Measurements from ENCODE around the gene PCDHGA5. TPM values are rescaled to one million over a fixed set of nuclear protein-coding genes. Genes with fewer than 3 reads are reported as not detected.
A peak's percentile ranks its signal among the peaks of the same experiment; 100 is the strongest.
"Not testable (repeated sequence)": the region's sequence is repeated elsewhere in the genome, so short reads cannot be mapped to it uniquely, and the experiment has no call there.

PCDHGA5 gene
- total and polyA plus RNA-seq, 3 donors from 2014 or later, result 1.5 to 12.2 (median 9.4) TPM

- H3K27ac ChIP-seq, result no peak within 1 kb of the TSS
- intact Hi-C loops (cut with DNase I; ENCODE audit: low total_unique reads), result no loop called here
- WGBS, 2 donors, result 9 to 12% methylated on average over 23 to 27 of the region's 27 CpGs
Observed at GRCh38 chr5:141373673-141374317, 9.8 kb downstream of the PCDHGA5 start, which contains the start of gene PCDHGA6. PCDHGA6 (plus strand) TSS chr5:141373891; CDS start chr5:141374084, 193 bp downstream.

GRCh38 chr5:141374627-141375026 is 10.7 kb downstream of the PCDHGA5 start:
- intact Hi-C loops (cut with DNase I; ENCODE audit: low total_unique reads), result no loop called here
- H3K27me3 ChIP-seq, result no peaks in the 10 kb centered on the region
- whole genome bisulfite sequencing, 2 donors, result 48% methylated on average over 12 to 14 of the region's 14 CpGs
- no peak overlapping the region for H3K4me3 ChIP-seq
- no peak overlapping the region for H3K27ac ChIP-seq
- H3K36me3 ChIP-seq (ENCODE audit: low read depth, missing control alignments), result no peaks in the 10 kb centered on the region
- no peaks in the 10 kb centered on the region for H3K9me3 ChIP-seq
- DNase-seq, result no peak
- no peaks in the 10 kb centered on the region for H3K4me1 ChIP-seq
- TF ChIP-seq POLR2A (IDR thresholded peaks at IDR 0.05) (no peak), CTCF (IDR thresholded peaks at IDR 0.05) (no peak)

More at GRCh38 chr5:141373673-141374317, 9.8 kb downstream of the PCDHGA5 start, which contains the start of gene PCDHGA6:
- no peaks in the 10 kb centered on the region for H3K27me3 ChIP-seq
- H3K36me3 ChIP-seq (ENCODE audit: low read depth, missing control alignments), result no peaks in the 10 kb centered on the region
- H3K4me3 ChIP-seq, result no peak within 1 kb of the TSS
- H3K4me1 ChIP-seq, result no peaks in the 10 kb centered on the region
- TF ChIP-seq CTCF (IDR thresholded peaks at IDR 0.05), result peak in 2 of 3 experiments; percentile 18 to 19
- no peak for TF ChIP-seq POLR2A (IDR thresholded peaks at IDR 0.05)
- H3K9me3 ChIP-seq, result no peaks in the 10 kb centered on the region
- no peak for DNase-seq

GRCh38 chr5:141375444-141376155 is 11.6 kb downstream of the PCDHGA5 start:
- peak; percentile 65 for DNase-seq
- WGBS, 2 donors, result 44% methylated on average over 38 of the region's 48 CpGs; no CpG with 5 or more reads in 1 of the 2 donors
- H3K36me3 ChIP-seq (ENCODE audit: low read depth, missing control alignments); H3K27me3 ChIP-seq; H3K27ac ChIP-seq; intact Hi-C loops (cut with DNase I; ENCODE audit: low total_unique reads); H3K9me3 ChIP-seq; H3K4me1 ChIP-seq; H3K4me3 ChIP-seq: not testable (repeated sequence)

- Histone ChIP-seq H3K9me3 (no peaks in the 10 kb centered on the region), H3K4me3 (peak within 1 kb of the TSS; percentile 16 to 48), H3K4me1 (no peaks in the 10 kb centered on the region), H3K36me3 (ENCODE audit: low read depth, missing control alignments) (no peaks in the 10 kb centered on the region), H3K27ac (no peak within 1 kb of the TSS), H3K27me3 (no peaks in the 10 kb centered on the region)
- TF ChIP-seq POLR2A (IDR thresholded peaks at IDR 0.05) (no peak), CTCF (IDR thresholded peaks at IDR 0.05) (peak in 1 of 3 experiments; percentile 19)
- intact Hi-C loops (cut with DNase I; ENCODE audit: low total_unique reads), result no loop called here
- DNase-seq, result no peak
- 9% methylated on average over 22 to 37 of the region's 37 CpGs for WGBS, 2 donors
Observed at GRCh38 chr5:141382469-141383294, 18.7 kb downstream of the PCDHGA5 start, which contains the start of gene PCDHGA7. PCDHGA7 (plus strand) TSS chr5:141382742; CDS start chr5:141382900, 158 bp downstream.

- no peak for TF ChIP-seq CTCF (IDR thresholded peaks at IDR 0.05)
- TF ChIP-seq POLR2A (IDR thresholded peaks at IDR 0.05), result no peak
- peak overlapping the region in 1 of 2 donors; percentile 48 for H3K4me3 ChIP-seq
- no peaks in the 10 kb centered on the region for H3K27me3 ChIP-seq
- no peak overlapping the region for H3K27ac ChIP-seq
- H3K9me3 ChIP-seq, result no peaks in the 10 kb centered on the region
- intact Hi-C loops (cut with DNase I; ENCODE audit: low total_unique reads), result no loop called here
- H3K36me3 ChIP-seq (ENCODE audit: low read depth, missing control alignments), result no peaks in the 10 kb centered on the region
- no peak for DNase-seq
- H3K4me1 ChIP-seq, result no peaks in the 10 kb centered on the region
- WGBS, 2 donors, result 24 to 32% methylated on average over 20 to 21 of the region's 21 CpGs
Observed at GRCh38 chr5:141383345-141383744, 19.4 kb downstream of the PCDHGA5 start.

Measured in testis (tissue), 3 donors.